HL-60 (cell line): ENCODE results near the gene SLC44A3.

Experiments used
- DNase-seq, 2 experiments: peaks; one replicate each; pipeline ENCODE4 v3.0.0-alpha.2; 2010 to 2020; ENCODE audit warnings: low read depth in 1 of 2, low spot score in 1 of 2
- H3K27ac ChIP-seq: fragments of 250-450 bp; sonication (Bioruptor Pico); replicated peaks from 2 replicates; pipeline ENCODE4 v1.5.1; 2020; ENCODE audit warnings: mild to moderate bottlenecking, moderate library complexity
- H3K27me3 ChIP-seq: fragments of 250-450 bp; sonication (Bioruptor Pico); 2 replicates; pipeline ENCODE4 v1.5.1; 2021; ENCODE audit warnings: mild to moderate bottlenecking, moderate library complexity; ENCODE audit not compliant: insufficient read depth, poor library complexity, severe bottlenecking
- H3K4me3 ChIP-seq: replicated peaks from 2 replicates; pipeline ENCODE4 v1.5.1; 2011; ENCODE audit warnings: mild to moderate bottlenecking, control low read depth, low read length; ENCODE audit not compliant: insufficient read depth
- CTCF ChIP-seq: IDR thresholded peaks from one replicate; pipeline ENCODE4 v1.5.1; 2011; ENCODE audit warnings: low read length, control low read depth, inconsistent platforms; ENCODE audit not compliant: insufficient read depth
- GABPA ChIP-seq: IDR thresholded peaks from 2 replicates; pipeline ENCODE4 v1.6.1; 2012; ENCODE audit warnings: low read depth
- POLR2AphosphoS5 ChIP-seq: IDR thresholded peaks from 2 replicates; pipeline ENCODE4 v1.6.1; 2012; ENCODE audit warnings: low read depth
- REST ChIP-seq: IDR thresholded peaks from 2 replicates; pipeline ENCODE4 v1.6.1; 2012; ENCODE audit warnings: low read depth; ENCODE audit not compliant: insufficient replicate concordance
- SPI1 ChIP-seq: IDR thresholded peaks from 2 replicates; pipeline ENCODE4 v1.6.1; 2012; ENCODE audit warnings: low read depth, mild to moderate bottlenecking, borderline replicate concordance

The SLC44A3 gene

GRCh38 chr1:94927405-94928175, 107.4 kb downstream of the SLC44A3 start:
- no peak overlapping the region for H3K27ac ChIP-seq
- TF ChIP-seq REST (no peak), GABPA (no peak), POLR2AphosphoS5 (no peak), CTCF (no peak), SPI1 (no peak)
- no peak for DNase-seq
- peaks cover 52% of the 10 kb centered on the region for H3K27me3 ChIP-seq
- H3K4me3 ChIP-seq = no peak overlapping the region

DNA sequence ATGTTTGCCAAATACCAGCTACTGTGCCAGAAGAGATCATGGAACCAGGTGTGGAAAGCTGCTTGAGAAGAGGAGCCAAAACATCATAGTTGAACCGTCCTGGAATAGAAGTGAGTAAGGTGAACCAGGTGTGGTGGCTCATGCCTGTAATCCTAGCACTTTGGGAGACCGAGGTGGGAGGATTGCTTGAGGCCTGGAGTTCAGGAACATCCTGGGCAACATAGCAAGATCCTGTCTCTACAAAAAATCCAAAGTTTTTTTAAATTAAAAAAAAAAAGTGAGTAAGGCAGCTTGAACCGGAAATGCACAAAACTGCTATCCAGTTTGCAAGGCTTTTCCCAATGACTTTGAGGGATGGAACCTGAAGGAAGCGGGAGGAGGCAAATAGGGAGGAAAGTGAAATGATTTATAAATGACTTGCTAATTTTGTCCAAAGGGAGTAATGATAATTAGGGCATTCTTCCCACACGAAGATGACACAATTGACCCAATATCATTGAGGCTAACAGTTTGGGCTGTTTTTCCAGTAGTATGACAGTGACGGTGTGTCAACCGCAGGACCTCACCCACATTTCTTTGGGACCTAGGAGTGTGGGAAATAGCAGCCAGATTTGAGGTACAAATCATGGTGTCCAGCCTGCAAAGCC, 108.3 kb downstream of the SLC44A3 start:
- H3K4me3 ChIP-seq = no peak overlapping the region

More for the DNA sequence above, 108.3 kb downstream of the SLC44A3 start:
- H3K27ac ChIP-seq = no peak overlapping the region
- TF ChIP-seq CTCF (no peak), POLR2AphosphoS5 (no peak), SPI1 (no peak), REST (no peak), GABPA (no peak)
- DNase-seq = no peak
- peaks cover 47% of the 10 kb centered on the region for H3K27me3 ChIP-seq
